ENCODE results near the gene TMEM132D.

TMEM132D gene

GRCh38 chr12:129826273-129826672, 77.6 kb downstream of the TMEM132D start:
- no peak for DNase-seq (ENCODE audit: low read depth in 2 of 2)

DNA sequence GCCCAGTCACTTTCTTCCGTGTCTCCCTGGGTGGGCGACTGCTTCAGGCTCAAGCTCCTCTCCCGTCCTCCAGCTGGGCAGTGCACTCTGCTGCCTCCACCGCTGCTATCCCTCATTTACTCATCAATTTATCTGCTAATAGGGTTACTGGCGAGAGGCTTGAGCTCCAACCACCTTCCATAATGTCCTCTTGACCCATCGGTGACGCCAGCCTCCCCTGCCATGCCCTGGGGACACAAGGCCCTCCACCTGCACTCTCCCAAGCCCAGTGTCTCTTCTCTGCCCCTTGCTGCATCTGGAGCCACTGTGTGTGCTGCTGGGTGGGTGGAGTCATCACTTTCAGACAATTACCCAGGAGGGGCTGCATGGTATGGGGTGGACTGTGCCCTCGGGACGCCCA, 78.5 kb downstream of the TMEM132D start:
- no peak for DNase-seq (ENCODE audit: low read depth in 2 of 2)

GRCh38 chr12:129821964-129822363, 81.9 kb downstream of the TMEM132D start:
- DNase-seq (ENCODE audit: low read depth in 2 of 2): no peak

DNA sequence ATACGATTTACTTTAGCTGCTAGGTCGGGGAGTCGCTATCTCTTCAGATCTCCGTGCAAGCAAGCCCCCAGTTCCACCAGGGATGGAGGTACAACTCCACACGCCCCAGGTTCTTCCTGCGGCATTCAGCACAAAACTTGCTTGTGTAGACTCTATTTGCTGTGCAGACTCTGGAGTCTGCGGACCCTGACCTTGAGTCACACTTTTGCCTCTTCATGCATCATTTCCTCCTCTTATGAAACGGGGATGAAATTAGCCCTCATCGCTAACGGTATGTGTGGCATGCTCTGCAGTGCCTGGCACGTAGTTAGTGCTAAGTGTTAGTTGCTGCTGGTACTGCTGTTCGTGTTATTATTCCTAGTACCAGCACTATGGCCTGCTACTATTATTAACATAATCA, 84.4 kb downstream of the TMEM132D start:
- DNase-seq (ENCODE audit: low read depth in 2 of 2): no peak

DNA sequence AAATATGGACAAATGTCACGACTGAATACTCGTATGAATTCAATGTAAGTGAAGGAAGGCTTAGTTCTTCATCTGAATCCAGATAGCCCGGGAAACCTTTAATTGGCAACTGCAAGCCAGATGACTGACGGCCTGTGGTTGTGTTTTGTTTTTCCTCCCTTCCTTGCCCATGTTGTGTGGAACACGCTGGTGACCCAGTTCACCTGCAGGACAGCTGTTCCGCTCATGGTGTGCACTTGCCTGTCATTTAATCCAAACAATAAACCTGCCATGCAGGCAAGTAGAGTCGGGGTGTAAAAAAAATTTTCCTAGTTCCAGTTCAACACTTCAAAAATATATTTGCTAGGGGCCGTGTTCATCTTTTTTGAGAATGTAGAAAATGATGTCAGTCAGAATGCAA, 88.0 kb downstream of the TMEM132D start:
- DNase-seq (ENCODE audit: low read depth in 2 of 2): no peak

DNA sequence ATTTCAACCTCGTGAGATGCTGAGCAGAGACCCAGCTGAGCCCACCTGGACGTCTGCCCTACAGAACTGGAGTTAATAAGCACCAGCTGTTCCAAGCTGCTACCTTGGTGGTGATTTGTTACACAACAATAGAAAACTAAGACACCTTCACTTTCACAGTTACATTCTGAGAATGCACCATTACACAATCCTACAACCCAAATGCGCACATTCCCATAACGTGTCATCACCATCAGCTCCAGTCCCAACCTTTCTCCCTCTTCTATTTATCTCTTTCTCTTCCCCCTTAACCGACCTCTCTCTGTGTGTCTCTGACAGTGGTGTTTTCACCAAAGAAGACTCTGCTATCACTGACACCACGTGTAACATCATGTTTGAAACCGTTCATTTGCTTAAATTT, 91.9 kb downstream of the TMEM132D start:
- DNase-seq (ENCODE audit: low read depth in 2 of 2): no peak

DNA sequence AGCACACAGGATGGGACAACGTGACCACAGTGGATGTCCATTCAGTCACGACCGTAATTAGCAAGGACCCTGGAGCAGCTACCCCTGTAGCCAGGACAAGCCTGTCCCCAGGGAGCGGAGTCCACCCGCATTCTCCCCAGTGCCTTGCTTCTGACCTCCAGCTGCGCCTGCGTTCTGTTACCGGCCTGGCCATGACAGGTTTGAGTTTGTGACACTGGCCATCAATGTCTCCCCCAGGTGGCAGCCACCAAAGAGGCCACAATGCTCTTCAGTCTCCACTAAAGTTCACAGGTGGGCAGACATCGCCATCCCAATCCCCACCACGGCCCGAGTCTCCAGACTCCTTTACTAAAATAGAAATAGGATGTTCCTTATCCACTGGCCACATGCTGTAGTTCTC, 96.7 kb downstream of the TMEM132D start:
- DNase-seq (ENCODE audit: low read depth in 2 of 2): no peak

GRCh38 chr12:129791396-129791795, 112.4 kb downstream of the TMEM132D start:
- DNase-seq (ENCODE audit: low read depth in 2 of 2): no peak

- no peak for DNase-seq (ENCODE audit: low read depth in 2 of 2)
Observed at GRCh38 chr12:129790930-129791329, 112.9 kb downstream of the TMEM132D start.

DNA sequence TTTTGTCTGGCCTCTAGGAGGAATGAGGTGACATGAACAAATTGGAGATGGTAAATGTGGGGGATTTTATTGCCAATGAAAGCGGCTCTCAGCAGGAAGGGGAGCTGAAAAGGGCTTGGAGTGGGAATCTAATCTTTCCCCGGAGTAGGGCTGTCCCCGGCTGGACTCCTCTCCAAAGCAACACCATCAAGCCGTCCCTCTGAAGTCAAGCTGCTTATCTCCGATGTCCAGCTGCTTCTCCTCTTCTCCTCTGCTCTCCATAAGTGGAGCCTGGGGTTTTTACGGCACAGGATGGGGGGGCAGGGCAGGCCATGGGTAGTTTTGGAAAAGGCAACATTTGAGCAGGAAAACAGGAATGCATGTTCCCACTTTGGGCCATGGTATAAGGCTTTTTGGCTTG, 113.5 kb downstream of the TMEM132D start:
- no peak for DNase-seq (ENCODE audit: low read depth in 2 of 2)

DNA sequence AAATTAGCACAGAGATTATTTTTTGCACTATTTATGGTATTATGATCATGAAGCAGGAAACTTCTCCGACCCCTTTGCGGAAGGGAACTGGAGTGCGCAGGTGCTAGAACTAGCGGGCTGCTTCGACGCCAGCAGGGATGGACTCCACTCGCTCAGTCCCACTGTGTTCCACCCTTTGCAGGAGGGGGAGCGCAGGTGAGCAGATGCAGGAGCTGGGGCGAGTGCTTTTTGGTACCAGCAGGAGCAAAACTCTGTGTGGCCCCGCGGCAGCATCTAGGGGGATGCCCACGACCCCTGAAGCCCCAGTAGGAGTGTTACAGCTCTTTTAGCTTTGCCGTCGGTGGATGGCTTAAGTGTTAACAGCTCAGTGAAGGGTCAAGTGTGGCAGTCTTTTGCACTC, 113.9 kb downstream of the TMEM132D start:
- DNase-seq (ENCODE audit: low read depth in 2 of 2): no peak

DNA sequence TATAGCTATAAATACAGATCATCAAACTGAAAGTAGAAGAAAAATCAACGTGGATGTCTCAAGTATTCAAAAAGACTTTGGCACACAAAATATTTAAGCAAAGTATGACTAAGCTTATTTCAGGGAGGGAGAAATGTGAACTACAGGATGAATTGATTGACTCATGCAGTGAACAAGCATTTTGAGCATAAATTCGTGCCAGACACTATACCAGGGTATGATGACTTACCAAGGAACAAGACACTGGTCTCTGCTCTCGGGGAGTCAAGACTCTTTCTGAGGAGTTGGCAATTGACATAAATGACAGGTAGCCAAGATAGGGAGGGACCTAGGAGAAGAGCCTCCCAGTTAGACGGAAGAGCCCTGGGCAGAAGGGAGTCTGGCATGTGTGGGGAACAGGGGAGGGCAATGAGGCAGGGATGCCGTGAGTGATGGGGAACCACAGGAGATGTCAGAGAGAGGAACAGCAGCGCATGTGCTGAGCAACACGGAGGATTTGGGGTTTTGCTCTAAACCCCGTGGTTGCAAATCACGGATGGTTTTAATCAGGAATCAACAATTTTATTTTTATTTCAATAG, 115.2 kb downstream of the TMEM132D start:
- no peak for DNase-seq (ENCODE audit: low read depth in 2 of 2)

GRCh38 chr12:129779989-129780388, 123.8 kb downstream of the TMEM132D start:
- no peak for DNase-seq (ENCODE audit: low read depth in 2 of 2)

GRCh38 chr12:129779033-129779432, 124.8 kb downstream of the TMEM132D start:
- no peak for DNase-seq (ENCODE audit: low read depth in 2 of 2)

DNA sequence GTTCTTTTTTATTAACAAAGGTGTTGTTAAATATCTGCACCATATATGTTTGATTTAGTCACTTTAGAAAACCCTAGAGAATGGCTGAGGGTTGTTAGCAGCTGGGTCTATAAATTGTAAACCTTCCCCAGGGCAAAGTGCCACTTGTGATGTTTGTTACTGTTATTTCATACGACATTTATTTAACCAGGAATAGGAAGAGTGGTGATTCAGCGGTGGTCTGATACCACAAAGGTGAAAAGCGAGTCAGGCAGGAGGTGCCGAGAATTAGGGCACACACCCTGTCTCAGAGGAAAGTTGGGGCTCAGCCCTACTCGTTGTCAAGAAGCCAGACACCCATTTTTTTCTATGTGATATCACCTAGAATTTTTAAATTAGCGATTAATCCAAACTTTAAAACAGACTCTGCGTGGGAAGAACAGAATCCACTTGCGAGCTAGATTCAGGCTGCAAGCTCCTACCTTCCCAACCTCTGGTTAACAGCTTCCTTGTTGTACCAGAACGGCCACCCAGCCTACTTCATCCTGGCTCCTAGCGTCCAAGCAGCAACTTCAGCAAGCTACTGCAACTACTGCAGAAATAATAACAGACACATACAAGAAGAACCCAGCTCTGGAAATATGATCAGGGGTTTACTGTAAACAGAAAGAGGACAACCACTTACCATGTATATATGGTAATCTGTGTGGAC, 126.7 kb downstream of the TMEM132D start:
- DNase-seq (ENCODE audit: low read depth in 2 of 2): no peak

- DNase-seq (ENCODE audit: low read depth in 2 of 2): no peak
Observed at GRCh38 chr12:129772501-129773493, 131.0 kb downstream of the TMEM132D start.

- no peak for DNase-seq (ENCODE audit: low read depth in 2 of 2)
Observed at GRCh38 chr12:129771238-129771637, 132.6 kb downstream of the TMEM132D start.

- no peak for DNase-seq (ENCODE audit: low read depth in 2 of 2)
Observed at GRCh38 chr12:129765719-129766118, 138.1 kb downstream of the TMEM132D start.

GRCh38 chr12:129762436-129762835, 141.4 kb downstream of the TMEM132D start:
- DNase-seq (ENCODE audit: low read depth in 2 of 2): no peak

DNA sequence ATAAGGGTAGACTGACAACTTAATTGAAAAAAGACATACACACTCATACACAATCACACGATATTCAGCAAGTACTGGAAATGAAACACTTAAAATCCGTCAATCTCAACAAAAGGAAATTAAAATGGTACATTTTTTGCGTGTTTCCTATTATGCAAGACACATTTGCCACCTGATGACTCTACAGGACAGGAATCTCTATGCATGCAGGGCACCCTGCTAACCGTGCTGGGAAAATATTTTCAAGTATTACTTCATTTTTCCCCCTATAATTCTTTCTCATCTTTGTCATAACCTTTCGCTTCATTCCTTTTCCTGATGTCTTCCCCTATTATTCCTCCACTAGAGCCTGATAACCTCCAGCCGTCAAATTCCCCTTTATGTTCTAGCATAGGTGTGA, 150.2 kb downstream of the TMEM132D start:
- DNase-seq (ENCODE audit: low read depth in 2 of 2): no peak

GRCh38 chr12:129750421-129750820, 153.4 kb downstream of the TMEM132D start:
- DNase-seq (ENCODE audit: low read depth in 2 of 2): no peak

DNA sequence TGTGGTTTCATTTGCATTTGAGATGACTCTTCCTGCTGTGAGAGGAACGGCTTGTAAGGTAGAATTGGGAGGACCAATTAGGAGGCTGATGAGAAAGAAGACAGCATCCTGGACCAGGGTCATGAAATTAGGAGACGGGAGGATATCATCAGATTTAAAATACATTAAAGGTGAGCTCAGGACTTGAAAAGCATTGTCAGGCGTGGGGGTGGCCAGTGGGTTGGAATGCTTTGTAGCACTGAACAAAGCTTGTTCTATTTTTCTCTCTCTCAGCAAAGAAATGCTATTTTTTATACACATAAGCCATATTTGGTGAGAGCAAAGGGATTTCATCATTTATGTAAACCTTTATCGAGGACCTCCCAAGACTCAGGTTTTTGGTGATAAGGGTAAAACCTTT, 157.5 kb downstream of the TMEM132D start:
- no peak for DNase-seq (ENCODE audit: low read depth in 2 of 2)

- DNase-seq (ENCODE audit: low read depth in 2 of 2): no peak
Observed at GRCh38 chr12:129729170-129729569, 174.7 kb downstream of the TMEM132D start.

All from stimulated activated CD4-positive, alpha-beta T cell treated with anti-CD3 and anti-CD28 coated beads, Interleukin-1b, Interleukin-23, amount 100 ng/mL, for 1 hour (primary cell).